ENCODE measurements around the gene HLA-DMA. TPM values are rescaled to one million over a fixed set of nuclear protein-coding genes. Genes with fewer than 3 reads are reported as not detected.

Gene HLA-DMA
- polyA plus RNA-seq, 3 donors: 434 to 526 (median 515) TPM

DNA sequence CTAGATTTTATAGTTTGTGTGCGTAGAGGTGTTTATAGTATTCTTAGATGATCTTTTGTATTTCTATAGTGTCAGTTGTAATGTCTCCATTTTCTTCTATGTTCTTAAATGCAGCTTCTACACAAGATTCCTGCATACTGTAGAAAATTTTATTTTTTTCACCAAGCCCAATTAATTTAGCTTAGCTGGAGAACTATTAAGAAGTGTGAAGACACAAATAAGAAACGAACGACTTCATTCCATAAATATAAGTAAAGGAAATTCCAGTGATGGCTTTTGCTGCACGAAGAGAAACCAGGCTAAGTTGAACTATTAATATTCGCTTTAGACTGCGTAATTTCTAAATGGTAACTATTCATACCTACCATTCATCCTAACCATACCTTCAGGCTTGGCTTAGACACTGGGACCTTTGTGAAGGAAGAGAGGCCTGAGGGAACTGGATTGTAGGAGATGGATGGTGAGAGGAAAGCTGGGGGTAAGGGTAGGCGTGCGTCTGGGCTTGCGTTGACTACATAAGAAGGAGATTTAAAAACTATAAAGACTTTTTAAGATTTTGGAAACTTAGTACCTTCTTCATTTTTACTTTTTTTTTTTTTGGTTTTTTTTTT lies 40.6 kb upstream of the HLA-DMA start:
- H3K9ac ChIP-seq (ENCODE audit: insufficient read depth, low read length, poor library complexity, severe bottlenecking): no peak overlapping the region
- no peak overlapping the region for H2AFZ ChIP-seq (ENCODE audit: insufficient read depth, low read depth, low read length, poor library complexity, severe bottlenecking)
- no peaks in the 10 kb centered on the region for H3K4me1 ChIP-seq (ENCODE audit: control insufficient read depth in 1 of 2, insufficient read depth in 2 of 2, low read length in 2 of 2)
- intact Hi-C loops (cut with micrococcal nuclease): no loop called here
- WGBS (ENCODE audit: insufficient coverage): no CpG with 5 or more reads among the region's 9 CpGs
- H3K27me3 Mint-ChIP-seq (ENCODE audit: low read depth in 3 of 3): peaks cover 9 to 12% (median 12%) of the 10 kb centered on the region in 3 donors
- H3K9me3 ChIP-seq (replicated peaks in 1 of 2; ENCODE audit: control insufficient read depth in 1 of 2, insufficient read depth in 1 of 2, low read length in 2 of 2): no peaks in the 10 kb centered on the region
- no peak overlapping the region for H3K27ac ChIP-seq (ENCODE audit: low read depth in 1 of 2, low read length in 2 of 2)
- no peaks in the 10 kb centered on the region for H3K4me1 Mint-ChIP-seq
- no peak overlapping the region for H3K27ac Mint-ChIP-seq
- H3K4me2 ChIP-seq (replicated peaks; ENCODE audit: extremely low read depth, low read length, poor library complexity, severe bottlenecking): no peak overlapping the region
- peaks cover 3% of the 10 kb centered on the region in 2 donors for H3K27me3 ChIP-seq (ENCODE audit: control insufficient read depth in 2 of 2, insufficient read depth in 2 of 2, low read length in 2 of 2)
- no peaks in the 10 kb centered on the region for H3K79me2 ChIP-seq (ENCODE audit: insufficient read depth, low read length)
- no peaks in the 10 kb centered on the region for H3K36me3 ChIP-seq (replicated peaks in 1 of 2; ENCODE audit: control insufficient read depth in 1 of 2, insufficient read depth in 2 of 2, low read length in 2 of 2)
- no peaks in the 10 kb centered on the region for H4K20me1 ChIP-seq (ENCODE audit: insufficient read depth, low read length)
- peak overlapping the region in 1 of 2 donors; percentile 49 for H3K4me3 Mint-ChIP-seq
- no peaks in the 10 kb centered on the region for H3K9me3 Mint-ChIP-seq
- no peak for DNase-seq
- H3K4me3 ChIP-seq (replicated peaks in 1 of 3; ENCODE audit: low read depth in 2 of 3, low read length in 3 of 3): no peak overlapping the region
- H3K36me3 Mint-ChIP-seq: no peaks in the 10 kb centered on the region
- TF ChIP-seq, protein P1, sequence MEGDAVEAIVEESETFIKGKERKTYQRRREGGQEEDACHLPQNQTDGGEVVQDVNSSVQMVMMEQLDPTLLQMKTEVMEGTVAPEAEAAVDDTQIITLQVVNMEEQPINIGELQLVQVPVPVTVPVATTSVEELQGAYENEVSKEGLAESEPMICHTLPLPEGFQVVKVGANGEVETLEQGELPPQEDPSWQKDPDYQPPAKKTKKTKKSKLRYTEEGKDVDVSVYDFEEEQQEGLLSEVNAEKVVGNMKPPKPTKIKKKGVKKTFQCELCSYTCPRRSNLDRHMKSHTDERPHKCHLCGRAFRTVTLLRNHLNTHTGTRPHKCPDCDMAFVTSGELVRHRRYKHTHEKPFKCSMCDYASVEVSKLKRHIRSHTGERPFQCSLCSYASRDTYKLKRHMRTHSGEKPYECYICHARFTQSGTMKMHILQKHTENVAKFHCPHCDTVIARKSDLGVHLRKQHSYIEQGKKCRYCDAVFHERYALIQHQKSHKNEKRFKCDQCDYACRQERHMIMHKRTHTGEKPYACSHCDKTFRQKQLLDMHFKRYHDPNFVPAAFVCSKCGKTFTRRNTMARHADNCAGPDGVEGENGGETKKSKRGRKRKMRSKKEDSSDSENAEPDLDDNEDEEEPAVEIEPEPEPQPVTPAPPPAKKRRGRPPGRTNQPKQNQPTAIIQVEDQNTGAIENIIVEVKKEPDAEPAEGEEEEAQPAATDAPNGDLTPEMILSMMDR (IDR thresholded peaks at IDR 0.05): no peak

DNA sequence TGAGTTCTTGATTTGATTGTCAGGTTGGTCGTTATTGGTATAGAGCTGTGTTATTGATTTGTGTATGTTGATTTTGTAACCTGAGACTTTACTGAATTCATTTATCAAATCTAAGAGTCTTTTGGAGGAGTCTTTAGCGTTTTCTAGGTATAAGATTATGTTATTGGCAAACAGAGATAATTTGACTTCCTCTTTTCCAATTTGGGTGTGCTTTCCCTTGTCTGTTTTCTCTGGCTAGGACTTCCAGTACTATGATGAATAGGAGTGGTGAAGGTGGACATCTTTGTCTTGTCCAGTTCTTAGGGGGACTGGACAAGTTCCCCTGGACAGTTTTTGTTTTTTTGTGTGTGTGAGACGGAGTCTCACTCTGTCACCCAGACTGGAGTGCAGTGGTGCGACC lies 39.1 kb upstream of the HLA-DMA start:
- H3K9me3 Mint-ChIP-seq: no peaks in the 10 kb centered on the region
- WGBS (ENCODE audit: insufficient coverage): 88% methylated on average over 2 of the region's 4 CpGs

More for the DNA sequence above, 39.1 kb upstream of the HLA-DMA start:
- TF ChIP-seq, protein P1 (IDR thresholded peaks at IDR 0.05): no peak
- Histone ChIP-seq H2AFZ (ENCODE audit: insufficient read depth, low read depth, low read length, poor library complexity, severe bottlenecking) (no peak overlapping the region), H3K36me3 (replicated peaks in 1 of 2; ENCODE audit: control insufficient read depth in 1 of 2, insufficient read depth in 2 of 2, low read length in 2 of 2) (no peaks in the 10 kb centered on the region), H3K9ac (ENCODE audit: insufficient read depth, low read length, poor library complexity, severe bottlenecking) (no peak overlapping the region), H3K79me2 (ENCODE audit: insufficient read depth, low read length) (no peaks in the 10 kb centered on the region), H3K9me3 (replicated peaks in 1 of 2; ENCODE audit: control insufficient read depth in 1 of 2, insufficient read depth in 1 of 2, low read length in 2 of 2) (no peaks in the 10 kb centered on the region), H4K20me1 (ENCODE audit: insufficient read depth, low read length) (no peaks in the 10 kb centered on the region), H3K4me3 (replicated peaks in 1 of 3; ENCODE audit: low read depth in 2 of 3, low read length in 3 of 3) (no peak overlapping the region), H3K4me2 (replicated peaks; ENCODE audit: extremely low read depth, low read length, poor library complexity, severe bottlenecking) (no peak overlapping the region), H3K27me3 (ENCODE audit: control insufficient read depth in 2 of 2, insufficient read depth in 2 of 2, low read length in 2 of 2) (peaks cover 3% of the 10 kb centered on the region in 2 donors), H3K4me1 (ENCODE audit: control insufficient read depth in 1 of 2, insufficient read depth in 2 of 2, low read length in 2 of 2) (no peaks in the 10 kb centered on the region), H3K27ac (ENCODE audit: low read depth in 1 of 2, low read length in 2 of 2) (no peak overlapping the region)
- H3K4me1 Mint-ChIP-seq: peaks cover 9% of the 10 kb centered on the region
- peaks cover 5 to 11% (median 6%) of the 10 kb centered on the region in 3 donors for H3K27me3 Mint-ChIP-seq (ENCODE audit: low read depth in 3 of 3)
- H3K36me3 Mint-ChIP-seq: no peaks in the 10 kb centered on the region
- DNase-seq: no peak
- intact Hi-C loops (cut with micrococcal nuclease): no loop called here
- H3K27ac Mint-ChIP-seq: no peak overlapping the region
- H3K4me3 Mint-ChIP-seq: no peak overlapping the region

All from CD14-positive monocyte (primary cell).